WTC11 (cell line): Measurements from ENCODE around the gene SPTLC1. TPM values are rescaled to one million over a fixed set of nuclear protein-coding genes. Genes with fewer than 3 reads are reported as not detected.
A peak's percentile ranks its signal among the peaks of the same experiment; 100 is the strongest.

ENCODE experiments used
- ATF1 ChIP-seq: sonication (generic); formaldehyde crosslinking; IDR thresholded peaks from 2 replicates; pipeline ENCODE4 v1.8.1; 2023; ENCODE audit warnings: mild to moderate bottlenecking, moderate library complexity, missing genetic modification reagents
- CREB1 ChIP-seq: sonication (generic); formaldehyde crosslinking; IDR thresholded peaks from 2 replicates; pipeline ENCODE4 v1.8.0; 2023; ENCODE audit warnings: mild to moderate bottlenecking, missing genetic modification reagents
- E2F1 ChIP-seq: sonication (generic); formaldehyde crosslinking; IDR thresholded peaks from 2 replicates; pipeline ENCODE4 v1.8.0; 2022; ENCODE audit warnings: mild to moderate bottlenecking, missing genetic modification reagents
- FOXK1 ChIP-seq: sonication (generic); formaldehyde crosslinking; IDR thresholded peaks from 2 replicates; pipeline ENCODE4 v1.8.0; 2022; ENCODE audit warnings: mild to moderate bottlenecking, moderate library complexity, missing genetic modification reagents
- FOXP1 ChIP-seq: sonication (generic); formaldehyde crosslinking; IDR thresholded peaks from 2 replicates; pipeline ENCODE4 v1.8.0; 2022; ENCODE audit warnings: missing genetic modification reagents, mild to moderate bottlenecking, moderate library complexity, borderline replicate concordance
- GABPB1 ChIP-seq: sonication (generic); formaldehyde crosslinking; IDR thresholded peaks from 2 replicates; pipeline ENCODE4 v1.8.1; 2023; ENCODE audit warnings: mild to moderate bottlenecking, missing genetic modification reagents
- GRHL2 ChIP-seq: fragments of 250-450 bp; sonication (Bioruptor Pico); IDR thresholded peaks from 2 replicates; pipeline ENCODE4 v1.8.0; 2022; ENCODE audit warnings: mild to moderate bottlenecking, moderate library complexity; ENCODE audit not compliant: insufficient replicate concordance, severe bottlenecking
- IRF2 ChIP-seq: sonication (generic); formaldehyde crosslinking; IDR thresholded peaks from 2 replicates; pipeline ENCODE4 v1.8.0; 2022; ENCODE audit warnings: low read depth, missing genetic modification reagents, borderline replicate concordance
- JUN ChIP-seq: sonication (generic); formaldehyde crosslinking; IDR thresholded peaks from 2 replicates; pipeline ENCODE4 v1.8.0; 2023; ENCODE audit warnings: mild to moderate bottlenecking, missing genetic modification reagents
- MYBL2 ChIP-seq: sonication (generic); formaldehyde crosslinking; IDR thresholded peaks from 2 replicates; pipeline ENCODE4 v1.8.1; 2023; ENCODE audit warnings: mild to moderate bottlenecking, moderate library complexity, missing genetic modification reagents
- NR2C2 ChIP-seq: sonication (generic); formaldehyde crosslinking; IDR thresholded peaks from 2 replicates; pipeline ENCODE4 v1.8.0; 2022; ENCODE audit warnings: mild to moderate bottlenecking, missing genetic modification reagents
- RELA ChIP-seq: sonication (generic); formaldehyde crosslinking; IDR thresholded peaks from 2 replicates; pipeline ENCODE4 v1.8.1; 2022; ENCODE audit warnings: missing genetic modification reagents, mild to moderate bottlenecking, borderline replicate concordance
- TCF7 ChIP-seq: sonication (generic); formaldehyde crosslinking; IDR thresholded peaks from 2 replicates; pipeline ENCODE4 v1.8.0; 2022; ENCODE audit warnings: mild to moderate bottlenecking, low read depth, missing genetic modification reagents, moderate library complexity
- TEAD1 ChIP-seq: sonication (generic); formaldehyde crosslinking; IDR thresholded peaks from 2 replicates; pipeline ENCODE4 v1.8.0; 2022; ENCODE audit warnings: mild to moderate bottlenecking, missing genetic modification reagents
- TP53 ChIP-seq: sonication (generic); formaldehyde crosslinking; IDR thresholded peaks from 2 replicates; pipeline ENCODE4 v1.8.1; 2023; ENCODE audit warnings: mild to moderate bottlenecking, missing genetic modification reagents
- USF1 ChIP-seq: sonication (generic); formaldehyde crosslinking; IDR thresholded peaks from 2 replicates; pipeline ENCODE4 v1.8.0; 2022; ENCODE audit warnings: mild to moderate bottlenecking, missing genetic modification reagents
- ZBTB21 ChIP-seq: sonication (generic); formaldehyde crosslinking; IDR thresholded peaks from 2 replicates; pipeline ENCODE4 v1.8.1; 2023; ENCODE audit warnings: mild to moderate bottlenecking, missing genetic modification reagents, borderline replicate concordance
- ZNF121 ChIP-seq: sonication (generic); formaldehyde crosslinking; IDR thresholded peaks from 2 replicates; pipeline ENCODE4 v1.8.0; 2023; ENCODE audit warnings: missing genetic modification reagents
- ZNF219 ChIP-seq: sonication (generic); formaldehyde crosslinking; IDR thresholded peaks from 2 replicates; pipeline ENCODE4 v1.8.0; 2023; ENCODE audit warnings: missing genetic modification reagents, mild to moderate bottlenecking, borderline replicate concordance
- ZNF263 ChIP-seq: sonication (generic); formaldehyde crosslinking; IDR thresholded peaks from 2 replicates; pipeline ENCODE4 v1.8.1; 2022; ENCODE audit warnings: low read depth, mild to moderate bottlenecking, moderate library complexity, missing genetic modification reagents
- ZNF396 ChIP-seq: fragments of 250-450 bp; sonication (Bioruptor Pico); IDR thresholded peaks from 2 replicates; pipeline ENCODE4 v1.8.0; 2021; ENCODE audit warnings: mild to moderate bottlenecking, moderate library complexity, borderline replicate concordance
- ZNF671 ChIP-seq: fragments of 250-450 bp; sonication (Bioruptor Pico); IDR thresholded peaks from 2 replicates; pipeline ENCODE4 v1.8.0; 2021; ENCODE audit warnings: mild to moderate bottlenecking
- ZSCAN18 ChIP-seq: fragments of 250-450 bp; sonication (Bioruptor Pico); IDR thresholded peaks from 2 replicates; pipeline ENCODE4 v2.1.2; 2022; ENCODE audit warnings: mild to moderate bottlenecking, moderate library complexity
- total RNA-seq: library from RNA; stranded (reverse); gene quantifications from 3 replicates; pipeline ENCODE4 v1.2.3, GENCODE V29; 2021
- TF ChIP-seq, protein P1 (sequence below): sonication (generic); formaldehyde crosslinking; IDR thresholded peaks from 2 replicates; pipeline ENCODE4 v1.8.1; 2022; ENCODE audit warnings: low read depth, mild to moderate bottlenecking, moderate library complexity, missing genetic modification reagents, borderline replicate concordance
- TF ChIP-seq, protein P2 (sequence below): fragments of 250-450 bp; sonication (Bioruptor Pico); IDR thresholded peaks from 2 replicates; pipeline ENCODE4 v1.9.0; 2021; ENCODE audit warnings: moderate library complexity, mild to moderate bottlenecking, inconsistent platforms, borderline replicate concordance
- TF ChIP-seq, protein P3 (sequence below): fragments of 250-450 bp; sonication (Bioruptor Pico); IDR thresholded peaks from 2 replicates; pipeline ENCODE4 v1.8.0; 2021; ENCODE audit warnings: mild to moderate bottlenecking
- TF ChIP-seq, protein P4 (sequence below): sonication (generic); formaldehyde crosslinking; IDR thresholded peaks from 2 replicates; pipeline ENCODE4 v1.8.1; 2023; ENCODE audit warnings: mild to moderate bottlenecking, missing genetic modification reagents
- TF ChIP-seq, protein P5 (sequence below): sonication (generic); formaldehyde crosslinking; IDR thresholded peaks from 2 replicates; pipeline ENCODE4 v1.8.1; 2022; ENCODE audit warnings: mild to moderate bottlenecking, moderate library complexity, missing genetic modification reagents

SPTLC1 gene
- total RNA-seq, 1 experiment from 2014 or later: 81.2 TPM

DNA sequence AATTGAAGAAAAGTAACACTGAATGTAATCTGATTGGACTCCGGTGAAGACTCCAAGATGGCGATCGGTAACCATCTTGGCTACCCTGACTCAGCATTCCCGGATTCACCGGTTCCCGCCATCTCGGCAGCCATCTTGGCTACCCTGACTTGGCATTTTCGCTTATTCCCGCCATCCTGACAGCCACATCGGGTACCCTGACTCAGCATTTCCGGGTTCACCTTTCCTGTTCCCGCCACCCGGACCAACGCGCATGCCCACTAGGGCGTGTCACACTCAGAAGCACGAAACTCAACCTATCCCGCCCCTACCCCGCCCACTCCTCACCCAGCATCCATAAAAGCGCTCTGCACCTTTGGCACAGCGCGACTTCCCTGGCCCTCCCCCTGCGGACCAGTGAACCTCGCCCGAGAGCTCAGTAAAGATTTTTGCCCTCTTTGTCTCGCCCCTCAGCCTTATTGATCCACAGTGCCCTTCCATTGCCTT, 17.2 kb downstream of the SPTLC1 start (continued):
- TF ChIP-seq, protein P1, sequence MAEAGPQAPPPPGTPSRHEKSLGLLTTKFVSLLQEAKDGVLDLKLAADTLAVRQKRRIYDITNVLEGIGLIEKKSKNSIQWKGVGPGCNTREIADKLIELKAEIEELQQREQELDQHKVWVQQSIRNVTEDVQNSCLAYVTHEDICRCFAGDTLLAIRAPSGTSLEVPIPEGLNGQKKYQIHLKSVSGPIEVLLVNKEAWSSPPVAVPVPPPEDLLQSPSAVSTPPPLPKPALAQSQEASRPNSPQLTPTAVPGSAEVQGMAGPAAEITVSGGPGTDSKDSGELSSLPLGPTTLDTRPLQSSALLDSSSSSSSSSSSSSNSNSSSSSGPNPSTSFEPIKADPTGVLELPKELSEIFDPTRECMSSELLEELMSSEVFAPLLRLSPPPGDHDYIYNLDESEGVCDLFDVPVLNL (CRISPR knock-in tag): peak; percentile 98
- 0 out of 2 replicates have a peak, but pooled peaks have one; percentile 80 for TF ChIP-seq ZSCAN18 (CRISPR knock-in tag)
- TF ChIP-seq CREB1 (CRISPR knock-in tag): no peak
- TF ChIP-seq ATF1 (CRISPR knock-in tag): no peak
- no peak for TF ChIP-seq E2F1 (CRISPR knock-in tag)
- 0 out of 2 replicates have a peak, but pooled peaks have one; percentile 27 for TF ChIP-seq FOXK1 (CRISPR knock-in tag)
- no peak for TF ChIP-seq ZNF263
- no peak for TF ChIP-seq NR2C2
- TF ChIP-seq, protein P2, sequence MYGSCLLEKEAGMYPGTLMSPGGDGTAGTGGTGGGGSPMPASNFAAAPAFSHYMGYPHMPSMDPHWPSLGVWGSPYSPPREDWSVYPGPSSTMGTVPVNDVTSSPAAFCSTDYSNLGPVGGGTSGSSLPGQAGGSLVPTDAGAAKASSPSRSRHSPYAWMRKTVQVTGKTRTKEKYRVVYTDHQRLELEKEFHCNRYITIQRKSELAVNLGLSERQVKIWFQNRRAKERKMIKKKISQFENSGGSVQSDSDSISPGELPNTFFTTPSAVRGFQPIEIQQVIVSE (CRISPR knock-in tag): no peak
- TF ChIP-seq USF1 (CRISPR knock-in tag): no peak
- TF ChIP-seq TCF7 (CRISPR knock-in tag): no peak
- no peak for TF ChIP-seq TP53 (CRISPR knock-in tag)
- no peak for TF ChIP-seq IRF2 (CRISPR knock-in tag)
- TF ChIP-seq ZNF671: no peak
- no peak for TF ChIP-seq GABPB1 (CRISPR knock-in tag)
- TF ChIP-seq, protein P3, sequence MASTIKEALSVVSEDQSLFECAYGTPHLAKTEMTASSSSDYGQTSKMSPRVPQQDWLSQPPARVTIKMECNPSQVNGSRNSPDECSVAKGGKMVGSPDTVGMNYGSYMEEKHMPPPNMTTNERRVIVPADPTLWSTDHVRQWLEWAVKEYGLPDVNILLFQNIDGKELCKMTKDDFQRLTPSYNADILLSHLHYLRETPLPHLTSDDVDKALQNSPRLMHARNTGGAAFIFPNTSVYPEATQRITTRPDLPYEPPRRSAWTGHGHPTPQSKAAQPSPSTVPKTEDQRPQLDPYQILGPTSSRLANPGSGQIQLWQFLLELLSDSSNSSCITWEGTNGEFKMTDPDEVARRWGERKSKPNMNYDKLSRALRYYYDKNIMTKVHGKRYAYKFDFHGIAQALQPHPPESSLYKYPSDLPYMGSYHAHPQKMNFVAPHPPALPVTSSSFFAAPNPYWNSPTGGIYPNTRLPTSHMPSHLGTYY: no peak
- TF ChIP-seq ZNF219: no peak
- TF ChIP-seq, protein P4, sequence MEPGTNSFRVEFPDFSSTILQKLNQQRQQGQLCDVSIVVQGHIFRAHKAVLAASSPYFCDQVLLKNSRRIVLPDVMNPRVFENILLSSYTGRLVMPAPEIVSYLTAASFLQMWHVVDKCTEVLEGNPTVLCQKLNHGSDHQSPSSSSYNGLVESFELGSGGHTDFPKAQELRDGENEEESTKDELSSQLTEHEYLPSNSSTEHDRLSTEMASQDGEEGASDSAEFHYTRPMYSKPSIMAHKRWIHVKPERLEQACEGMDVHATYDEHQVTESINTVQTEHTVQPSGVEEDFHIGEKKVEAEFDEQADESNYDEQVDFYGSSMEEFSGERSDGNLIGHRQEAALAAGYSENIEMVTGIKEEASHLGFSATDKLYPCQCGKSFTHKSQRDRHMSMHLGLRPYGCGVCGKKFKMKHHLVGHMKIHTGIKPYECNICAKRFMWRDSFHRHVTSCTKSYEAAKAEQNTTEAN (CRISPR knock-in tag): 0 out of 2 replicates have a peak, but pooled peaks have one; percentile 34
- no peak for TF ChIP-seq JUN (CRISPR knock-in tag)
- no peak for TF ChIP-seq ZBTB21 (CRISPR knock-in tag)
- TF ChIP-seq RELA (CRISPR knock-in tag): no peak
- no peak for TF ChIP-seq MYBL2 (CRISPR knock-in tag)
- TF ChIP-seq, protein P5, sequence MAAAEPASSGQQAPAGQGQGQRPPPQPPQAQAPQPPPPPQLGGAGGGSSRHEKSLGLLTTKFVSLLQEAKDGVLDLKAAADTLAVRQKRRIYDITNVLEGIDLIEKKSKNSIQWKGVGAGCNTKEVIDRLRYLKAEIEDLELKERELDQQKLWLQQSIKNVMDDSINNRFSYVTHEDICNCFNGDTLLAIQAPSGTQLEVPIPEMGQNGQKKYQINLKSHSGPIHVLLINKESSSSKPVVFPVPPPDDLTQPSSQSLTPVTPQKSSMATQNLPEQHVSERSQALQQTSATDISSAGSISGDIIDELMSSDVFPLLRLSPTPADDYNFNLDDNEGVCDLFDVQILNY (CRISPR knock-in tag): peak; percentile 100
- TF ChIP-seq ZNF121 (CRISPR knock-in tag): no peak
- TF ChIP-seq TEAD1 (CRISPR knock-in tag): peak; percentile 86
- no peak for TF ChIP-seq GRHL2 (CRISPR knock-in tag)
- no peak for TF ChIP-seq ZNF396
- TF ChIP-seq FOXP1 (CRISPR knock-in tag): no peak; the same call in 1 of the 2 replicates
